Right kidney (tissue), 1 donor: Measurements from ENCODE around the gene KCNT1.

Source experiments
- DNase-seq: peaks from one replicate; pipeline ENCODE4 v3.0.0-alpha.2; 2016

The KCNT1 gene

GRCh38 chr9:135802876-135803419 is 101.0 kb downstream of the KCNT1 start:
- no peak for DNase-seq

DNA sequence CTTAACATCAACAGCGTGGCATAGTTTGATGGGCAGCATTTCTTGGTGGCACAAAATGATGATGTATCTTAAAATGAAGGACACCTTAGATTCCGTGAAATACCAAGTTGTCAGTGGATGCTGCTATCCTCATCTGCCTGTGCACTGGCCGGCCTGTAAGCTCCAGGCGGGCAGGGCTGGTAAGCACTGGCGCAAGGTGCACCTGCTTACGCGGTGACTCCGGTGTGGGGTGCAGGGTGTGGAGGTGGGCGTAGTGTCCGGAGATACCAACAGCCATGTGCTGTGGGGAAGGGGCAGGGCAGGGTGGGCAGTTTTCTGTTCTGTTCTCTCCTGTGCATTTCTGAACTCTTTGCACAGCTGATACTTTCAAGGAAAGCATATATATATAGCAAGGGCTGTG is 101.5 kb downstream of the KCNT1 start:
- DNase-seq = no peak

- no peak for DNase-seq
Observed at GRCh38 chr9:135804581-135805421, 102.8 kb downstream of the KCNT1 start.

GRCh38 chr9:135805422-135806022 is 103.5 kb downstream of the KCNT1 start:
- no peak for DNase-seq

DNA sequence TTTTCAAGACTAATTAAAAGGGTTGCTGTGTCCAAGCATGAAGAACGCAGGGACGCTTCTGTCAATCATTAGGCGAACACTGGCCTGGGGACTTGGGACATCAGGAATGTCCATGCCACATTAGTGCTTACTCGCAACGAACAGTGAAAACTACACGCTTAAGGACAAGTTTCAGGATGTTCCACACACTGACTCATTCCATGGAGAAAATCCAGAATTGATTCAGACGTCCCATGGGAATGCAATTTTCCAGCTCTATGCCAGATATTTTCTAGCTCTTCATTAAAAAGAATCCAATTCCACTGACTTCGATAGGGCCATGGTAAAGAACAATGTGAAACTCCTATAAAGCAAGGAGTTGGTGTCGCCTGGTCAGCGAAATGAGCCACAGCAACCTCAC is 107.2 kb downstream of the KCNT1 start:
- no peak for DNase-seq

DNA sequence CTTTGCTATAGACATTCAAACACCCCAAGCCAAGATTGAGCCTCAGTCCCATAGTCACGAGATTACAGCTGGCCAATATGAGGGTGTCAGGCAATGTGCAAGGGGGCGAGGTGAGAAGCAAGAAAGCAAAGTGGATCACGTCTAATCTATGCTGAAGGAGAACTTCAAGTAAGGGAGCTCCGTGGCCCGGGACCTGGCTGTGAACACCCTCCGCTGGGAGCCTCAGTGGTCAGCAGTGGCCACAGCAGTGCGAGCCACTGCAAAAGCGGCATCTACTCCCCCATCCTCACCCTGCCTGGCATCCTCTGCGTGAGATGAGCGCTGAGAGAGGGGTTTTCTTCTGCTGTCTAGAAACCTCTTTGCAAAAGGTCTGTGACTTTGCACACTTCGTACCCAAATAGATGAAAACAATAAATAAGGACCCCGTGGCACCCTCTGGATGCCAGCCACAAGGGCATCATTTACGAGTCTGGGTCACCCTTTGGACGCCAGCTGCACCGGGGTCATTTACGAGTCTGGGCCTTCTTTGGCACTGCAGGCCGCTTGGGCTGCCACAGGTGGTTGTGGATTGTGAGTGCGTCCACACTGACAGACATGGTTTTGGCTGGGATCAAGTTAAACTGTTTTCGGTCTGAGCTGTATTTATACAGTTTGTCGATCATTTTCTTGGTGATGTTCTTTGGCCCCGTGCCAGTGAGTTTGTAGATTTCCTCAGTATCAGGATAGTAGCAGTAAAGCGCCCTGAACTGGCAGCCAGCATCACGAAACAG is 109.0 kb downstream of the KCNT1 start:
- DNase-seq = no peak

DNA sequence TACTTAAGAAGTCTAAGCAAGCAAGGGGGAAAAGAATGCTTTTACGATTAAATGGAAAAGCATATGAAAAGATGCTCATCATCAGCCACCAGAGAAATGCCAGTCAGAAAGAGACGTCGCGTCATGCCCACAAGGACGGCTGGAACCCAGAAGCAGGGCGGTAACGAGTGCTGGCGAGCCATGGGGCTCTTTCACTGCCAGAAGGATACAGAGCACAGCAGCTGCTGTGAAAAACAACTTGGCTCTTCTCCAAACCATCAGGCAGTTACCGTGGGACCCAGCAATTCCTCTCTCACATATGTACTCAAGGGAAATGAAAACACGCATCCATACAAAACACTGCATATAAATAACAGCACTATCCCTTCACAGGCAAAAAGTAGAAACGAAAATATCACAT is 109.8 kb downstream of the KCNT1 start:
- no peak for DNase-seq

DNA sequence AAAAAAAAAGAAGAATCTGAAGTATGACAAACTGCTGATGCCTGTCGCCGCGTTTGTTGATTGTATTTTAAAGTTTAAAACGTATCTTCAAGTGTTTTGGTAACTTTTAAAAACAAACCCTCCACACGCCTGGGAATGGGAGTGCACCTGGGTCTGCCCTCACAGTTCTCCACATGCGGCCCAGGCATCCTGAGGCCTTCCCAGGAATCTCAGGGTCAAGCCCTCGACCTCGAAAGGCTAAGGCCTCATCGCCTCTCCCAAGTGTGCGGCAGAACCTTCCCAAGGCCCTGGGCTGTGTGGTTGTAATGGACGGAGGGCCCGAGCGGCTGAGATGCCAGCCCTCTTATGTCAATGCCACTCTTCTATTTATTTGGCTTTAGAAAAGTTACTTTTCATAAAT is 111.0 kb downstream of the KCNT1 start:
- DNase-seq = no peak

DNA sequence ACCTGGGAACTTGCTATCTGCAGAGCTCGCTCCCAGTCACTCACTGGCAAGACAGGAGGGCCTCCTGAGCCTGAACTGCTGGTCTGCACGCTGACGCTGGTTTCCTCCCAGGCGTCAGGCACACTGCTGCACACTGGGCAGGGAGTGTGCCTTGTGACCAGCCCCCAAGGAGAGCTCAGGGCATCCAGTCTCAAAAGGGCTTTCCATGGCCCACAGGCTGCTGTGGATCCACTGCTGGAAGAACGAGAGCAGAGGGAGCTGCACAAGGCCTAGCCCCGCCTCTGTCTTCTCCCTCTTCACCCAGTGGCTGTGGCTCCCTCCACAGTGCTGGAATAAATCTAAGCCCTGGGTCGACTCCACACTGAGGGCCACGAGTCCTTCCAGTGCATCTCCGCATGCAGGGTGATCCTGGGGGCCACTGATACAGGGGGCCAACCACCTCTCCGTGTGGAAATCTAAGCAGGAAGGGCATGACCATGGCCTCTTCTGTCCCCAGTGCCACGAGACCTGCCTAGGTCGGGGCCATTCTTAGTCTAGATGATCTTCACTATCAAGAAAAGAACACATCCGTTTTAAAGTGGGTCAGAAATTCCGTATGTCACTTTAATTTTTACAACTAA is 111.8 kb downstream of the KCNT1 start:
- DNase-seq = no peak

DNA sequence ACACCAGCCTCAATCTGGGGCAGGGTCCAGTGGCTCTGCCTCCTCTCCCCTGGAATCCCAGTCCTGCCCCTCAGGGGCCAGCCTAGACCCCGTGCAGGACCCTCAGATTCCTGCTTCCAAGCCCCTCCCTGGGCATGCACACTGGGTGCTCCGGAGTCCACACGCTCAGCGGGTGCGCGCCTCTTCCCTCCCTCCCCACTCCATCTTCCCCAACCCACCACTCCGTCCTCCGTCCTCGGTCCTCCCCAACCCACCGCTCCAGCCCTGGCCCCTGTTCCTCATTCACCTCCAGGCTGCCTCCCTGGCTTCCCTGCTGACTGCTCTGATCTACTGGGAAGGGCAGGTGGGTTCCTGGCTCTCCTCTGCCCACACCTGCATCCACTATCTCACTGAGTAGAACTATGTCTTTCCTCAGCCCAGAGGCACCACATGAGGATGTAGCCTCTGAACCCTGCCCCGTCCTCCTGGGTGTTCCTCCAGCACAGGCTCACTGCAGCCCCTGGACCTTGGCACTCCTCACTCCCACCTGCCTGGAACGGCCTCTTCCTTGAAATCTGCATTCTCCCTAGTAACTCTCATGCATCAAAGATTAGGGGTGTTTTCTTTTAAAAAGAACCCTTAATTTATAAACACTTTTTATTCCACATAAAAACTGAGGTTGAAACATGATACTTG is 112.6 kb downstream of the KCNT1 start:
- DNase-seq = no peak

DNA sequence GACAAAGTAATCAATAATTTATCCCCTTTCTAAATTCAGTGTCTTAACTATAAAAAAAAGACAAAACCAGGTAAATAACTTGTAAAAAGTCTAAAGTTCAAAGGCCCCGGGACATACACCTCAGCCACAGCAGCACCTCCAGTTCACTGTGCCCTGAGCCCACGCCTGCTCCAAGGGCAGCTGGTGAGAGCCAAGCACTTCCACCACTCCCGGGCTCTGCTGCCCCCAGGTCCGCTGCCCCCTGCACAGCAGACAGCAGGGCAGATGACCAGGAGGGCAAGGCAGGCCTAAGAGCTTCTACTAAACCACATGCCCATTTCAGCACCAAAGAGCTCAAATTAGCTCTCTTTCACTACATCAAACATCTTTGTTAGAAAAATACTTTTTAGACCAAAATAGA is 113.4 kb downstream of the KCNT1 start:
- no peak for DNase-seq

- DNase-seq = peak; percentile 35
Observed at GRCh38 chr9:135815830-135816650, 114.1 kb downstream of the KCNT1 start.

DNA sequence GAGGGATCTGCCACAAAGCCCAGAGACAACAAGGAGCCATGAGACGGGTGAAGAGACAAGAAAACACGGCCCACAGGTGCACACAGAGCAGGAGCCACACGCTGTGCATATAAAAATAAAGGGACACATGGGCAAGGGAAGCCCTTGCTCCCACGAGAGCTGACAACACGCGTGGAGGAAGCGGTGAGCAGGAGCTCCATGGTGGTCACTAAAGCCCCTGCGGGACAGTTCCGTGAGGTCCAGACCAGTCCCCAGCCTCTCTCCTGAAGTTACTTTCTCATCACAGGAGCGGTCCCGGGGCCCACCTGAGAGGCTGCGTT is 114.6 kb downstream of the KCNT1 start:
- DNase-seq = no peak

DNA sequence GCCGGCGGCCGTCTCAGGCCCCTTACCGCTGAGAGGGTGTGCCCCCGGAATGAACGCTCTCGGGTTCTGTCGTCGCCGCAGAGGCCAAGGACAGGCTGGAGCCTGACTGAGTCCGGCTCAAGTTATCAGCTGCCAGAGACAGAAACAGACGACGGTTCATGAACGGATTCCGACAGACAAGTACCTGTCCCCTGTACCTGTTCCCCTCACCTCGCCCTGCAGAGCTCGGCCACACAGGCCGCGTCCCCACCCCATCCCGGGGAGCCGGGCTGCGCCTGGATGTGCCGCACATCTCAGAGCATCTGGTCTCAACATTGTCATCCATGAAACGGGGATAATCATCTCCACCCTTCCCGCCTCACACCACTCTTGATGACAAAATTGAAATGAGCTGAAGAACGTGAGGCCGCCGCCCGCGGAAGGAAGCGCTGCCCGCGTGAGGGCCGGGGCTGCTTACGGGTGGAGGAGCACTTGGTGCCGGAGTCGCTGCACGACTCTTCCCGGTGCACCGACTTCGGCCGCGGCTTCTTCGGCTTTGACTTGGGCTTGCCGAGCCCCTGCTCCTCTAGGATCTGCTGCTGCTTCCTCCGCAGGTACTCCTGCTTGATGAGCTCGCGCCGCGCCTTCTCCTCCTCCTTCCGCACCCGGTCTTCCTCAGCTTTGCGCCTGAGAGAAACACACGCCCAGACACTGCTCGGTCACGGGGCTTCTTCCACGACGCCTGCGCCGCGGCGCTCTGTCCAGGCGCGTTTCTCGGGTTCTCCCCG is 116.1 kb downstream of the KCNT1 start:
- no peak for DNase-seq

DNA sequence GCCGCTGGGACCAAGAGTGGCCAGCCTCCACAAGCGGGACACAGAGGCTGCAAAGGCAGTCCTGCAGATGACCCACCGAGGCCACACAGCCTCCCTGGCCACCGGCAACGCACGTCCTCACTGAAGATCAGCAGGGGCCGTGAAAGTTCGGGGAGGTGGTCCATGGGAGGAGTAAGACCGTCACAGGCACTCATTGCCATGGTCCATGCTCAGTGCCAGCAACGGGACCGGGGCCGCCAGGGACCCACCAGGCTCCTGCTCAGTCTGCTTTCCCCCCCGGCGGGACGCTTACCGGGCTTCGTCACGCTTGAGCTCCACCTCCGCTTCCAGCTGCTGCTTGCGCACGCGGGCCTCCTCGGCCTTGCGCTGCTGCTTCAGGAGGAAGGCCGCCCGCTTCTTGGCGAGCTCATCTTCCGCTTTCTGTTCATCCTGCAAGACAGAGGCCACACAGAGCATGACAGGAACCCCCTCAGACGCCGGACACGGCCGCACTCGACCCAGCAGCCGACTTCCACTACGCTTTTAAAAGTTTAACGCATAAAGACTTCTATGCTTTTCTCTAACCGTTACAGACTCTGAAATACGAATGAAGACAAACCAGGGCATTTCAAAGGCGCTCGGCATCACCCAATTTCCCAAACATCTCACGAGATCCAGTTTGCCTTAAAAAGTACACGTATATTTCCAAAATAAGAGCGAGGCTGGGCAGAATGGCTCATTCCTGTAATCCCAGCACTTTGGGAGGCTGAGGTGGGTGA is 116.9 kb downstream of the KCNT1 start:
- DNase-seq = no peak

DNA sequence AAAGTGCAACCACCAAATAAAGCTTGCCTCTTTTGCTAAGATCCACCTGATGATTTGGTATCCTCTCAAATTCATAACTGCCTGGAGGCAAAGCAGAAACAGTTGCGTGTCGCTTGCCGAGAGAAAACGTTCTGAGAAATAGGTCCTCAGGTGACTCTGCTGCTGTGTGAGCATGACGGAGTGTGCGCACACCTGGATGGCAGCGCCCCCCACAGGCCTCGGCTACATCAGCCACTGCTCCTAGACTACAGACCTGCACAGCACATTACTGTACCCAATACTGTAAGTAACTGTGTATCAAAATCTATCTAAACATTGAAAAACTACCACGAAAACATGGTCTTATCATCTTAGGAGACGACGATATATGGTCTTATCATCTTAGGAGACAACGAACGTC is 117.9 kb downstream of the KCNT1 start:
- no peak for DNase-seq

GRCh38 chr9:135820661-135821060 is 118.7 kb downstream of the KCNT1 start:
- no peak for DNase-seq

DNA sequence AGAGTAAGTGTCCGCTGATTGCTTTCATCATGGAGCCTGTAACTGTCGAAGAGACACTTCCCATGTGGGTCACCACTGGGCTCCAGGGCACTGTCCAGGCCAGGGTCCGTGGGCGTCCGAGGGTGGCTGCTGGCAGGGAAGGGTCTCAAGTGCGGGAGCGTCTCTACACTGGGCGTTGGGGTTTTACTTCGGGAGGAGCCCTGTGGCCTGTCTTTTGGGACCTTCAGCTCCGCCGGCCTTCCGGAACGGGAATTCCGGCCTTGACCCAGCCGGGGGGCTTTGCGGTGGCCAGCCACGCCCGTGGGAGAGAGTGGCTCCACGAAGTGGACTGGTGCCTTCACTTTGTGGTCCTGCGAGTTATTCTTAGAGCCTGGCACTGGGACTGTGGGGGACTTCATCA is 119.1 kb downstream of the KCNT1 start:
- DNase-seq = no peak

GRCh38 chr9:135821733-135822373 is 119.9 kb downstream of the KCNT1 start:
- no peak for DNase-seq
